Germinal center (tissue), 1 donor: ENCODE results near the gene CPLX4.
A peak's percentile ranks its signal among the peaks of the same experiment; 100 is the strongest.

ENCODE experiments used
- DNase-seq: peaks from one replicate; pipeline ENCODE4 v3.0.0; 2012; ENCODE audit warnings: mixed read lengths, low spot score

Gene CPLX4

GRCh38 chr18:59306640-59307039 lies 11.8 kb downstream of the CPLX4 start:
- no peak for DNase-seq

DNA sequence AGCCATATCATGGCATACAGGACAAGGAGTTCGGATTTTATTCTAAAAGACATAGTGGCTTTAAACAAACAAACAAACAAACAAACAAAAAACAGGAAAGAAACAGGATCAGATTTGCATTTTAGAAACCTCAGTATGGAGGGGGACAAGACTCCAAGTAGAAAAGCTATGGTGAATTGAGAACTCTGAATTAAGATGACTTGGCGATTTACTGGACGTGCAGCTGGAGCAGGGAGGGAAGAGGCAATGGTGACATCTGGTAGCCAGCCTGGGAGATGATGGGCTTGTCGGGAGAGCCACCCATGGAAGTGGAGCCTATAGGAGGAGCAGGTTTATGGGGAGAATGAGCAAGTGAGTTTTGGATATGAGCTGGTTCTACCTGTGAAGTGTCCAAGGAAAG lies 13.2 kb downstream of the CPLX4 start:
- no peak for DNase-seq

GRCh38 chr18:59303656-59304195 lies 14.7 kb downstream of the CPLX4 start:
- DNase-seq: no peak

GRCh38 chr18:59303006-59303405 lies 15.4 kb downstream of the CPLX4 start:
- no peak for DNase-seq

GRCh38 chr18:59301929-59302328 lies 16.5 kb downstream of the CPLX4 start:
- DNase-seq: no peak

GRCh38 chr18:59300676-59301285 lies 17.7 kb downstream of the CPLX4 start:
- DNase-seq: no peak

GRCh38 chr18:59298871-59299270 lies 19.6 kb downstream of the CPLX4 start:
- no peak for DNase-seq

DNA sequence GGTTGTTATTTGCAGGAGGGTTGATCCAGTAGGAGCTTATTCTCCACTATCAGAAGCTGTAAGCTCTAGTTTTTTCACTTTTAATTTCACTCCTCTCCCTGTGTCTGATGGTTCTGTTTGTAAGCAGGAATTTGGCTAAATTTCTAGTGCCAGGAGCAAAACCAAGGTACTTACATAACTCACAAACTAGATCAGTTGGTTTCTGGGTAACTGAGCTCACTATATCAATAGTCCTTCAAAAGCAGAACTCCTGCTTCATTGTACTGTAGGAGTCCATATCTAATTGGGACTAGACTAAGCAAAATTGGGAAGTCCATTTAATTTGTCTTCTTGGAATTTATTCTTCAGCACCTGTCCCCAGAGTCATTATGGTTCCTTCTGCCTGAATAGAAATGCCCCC lies 25.1 kb downstream of the CPLX4 start:
- no peak for DNase-seq

DNA sequence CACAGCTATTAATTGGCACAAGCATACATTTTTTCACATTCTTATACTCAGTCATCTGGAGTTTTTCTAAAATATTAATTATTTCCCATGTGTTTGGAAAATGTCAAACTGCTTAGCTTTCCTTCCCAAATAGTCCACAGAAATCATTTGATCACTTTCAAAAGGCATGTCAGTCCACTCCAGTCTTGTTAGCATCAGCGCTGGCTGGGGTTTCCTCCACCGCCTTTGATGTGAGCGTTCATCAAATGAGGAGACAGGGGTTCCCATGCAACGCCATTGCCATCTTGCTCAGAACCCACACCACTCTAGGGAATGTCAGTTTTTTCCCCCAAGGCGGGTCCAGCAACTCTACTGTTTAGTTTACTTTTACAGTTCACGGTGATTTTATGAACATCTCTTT lies 32.1 kb downstream of the CPLX4 start:
- no peak for DNase-seq

GRCh38 chr18:59282341-59282740 lies 36.1 kb downstream of the CPLX4 start:
- no peak for DNase-seq

- DNase-seq: no peak
These were observed 38.7 kb downstream of the CPLX4 start for GRCh38 chr18:59279722-59280121.

GRCh38 chr18:59279193-59279592 lies 39.3 kb downstream of the CPLX4 start:
- no peak for DNase-seq

- no peak for DNase-seq
These were observed 39.7 kb downstream of the CPLX4 start for GRCh38 chr18:59278793-59279192.

DNA sequence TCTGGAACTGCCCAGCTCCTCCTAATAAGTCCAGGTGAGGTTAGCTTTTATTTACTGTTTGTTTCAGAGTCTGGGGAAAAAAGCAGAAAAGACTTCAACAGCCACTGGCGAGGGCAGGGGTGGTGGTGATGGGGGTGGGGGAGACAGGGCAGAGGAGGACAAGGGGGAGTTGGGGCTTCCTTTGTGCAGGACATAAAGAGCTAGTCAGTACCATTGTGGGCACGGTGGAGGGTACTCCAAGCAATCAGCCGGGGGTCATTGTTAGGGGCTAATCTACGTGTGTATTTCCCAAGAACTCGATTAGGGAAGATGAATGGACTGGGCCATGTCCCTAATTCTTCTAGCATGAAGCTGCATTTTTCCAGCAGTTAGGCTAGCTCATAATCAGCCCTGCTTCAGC lies 42.4 kb downstream of the CPLX4 start:
- no peak for DNase-seq

GRCh38 chr18:59275406-59275949 lies 43.0 kb downstream of the CPLX4 start:
- DNase-seq: no peak

GRCh38 chr18:59274533-59274928 lies 43.9 kb downstream of the CPLX4 start:
- no peak for DNase-seq

DNA sequence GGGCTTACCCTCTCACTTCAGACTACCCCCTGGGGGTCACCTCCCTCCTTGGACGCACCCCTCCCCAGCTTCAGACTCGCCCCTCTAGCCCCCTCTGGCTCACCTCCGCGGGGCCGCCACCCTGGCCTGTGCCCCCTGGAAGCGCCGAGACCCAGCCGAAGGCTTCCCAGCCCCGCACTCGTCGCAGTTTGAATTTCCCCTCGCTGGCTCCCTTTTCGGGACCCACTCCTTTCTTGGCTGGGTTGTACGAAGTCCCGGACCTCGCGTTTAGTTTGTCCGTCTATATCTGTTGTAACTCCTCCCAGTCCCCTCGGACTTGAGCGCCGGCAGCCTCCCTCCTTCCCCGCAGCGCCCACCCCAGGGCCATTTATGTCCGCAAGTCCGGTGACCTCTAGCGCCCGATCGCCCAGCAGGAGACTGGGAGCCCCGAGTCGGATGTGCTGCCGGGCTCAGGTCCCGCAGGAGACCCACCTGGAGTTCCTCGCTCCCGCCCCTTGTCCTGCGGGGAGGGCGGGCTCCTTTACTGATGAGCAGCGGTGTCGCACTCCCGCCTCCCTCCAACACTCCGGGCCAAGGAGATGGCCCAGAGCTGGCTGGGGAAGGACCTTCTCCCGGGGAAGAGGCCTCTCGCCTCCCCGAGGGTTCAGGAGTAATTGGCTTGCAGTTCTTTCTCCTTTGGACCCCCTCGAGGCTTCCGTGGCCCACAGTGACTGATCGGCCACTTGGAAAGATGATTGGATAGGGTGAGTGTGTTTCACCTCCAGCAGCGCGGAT lies 44.5 kb downstream of the CPLX4 start:
- no peak for DNase-seq

- peak; percentile 81 for DNase-seq
These were observed 45.3 kb downstream of the CPLX4 start, which contains the start of gene RAX for GRCh38 chr18:59272891-59273758. RAX (minus strand) TSS chr18:59273454; CDS start chr18:59273206, 248 bp downstream.

DNA sequence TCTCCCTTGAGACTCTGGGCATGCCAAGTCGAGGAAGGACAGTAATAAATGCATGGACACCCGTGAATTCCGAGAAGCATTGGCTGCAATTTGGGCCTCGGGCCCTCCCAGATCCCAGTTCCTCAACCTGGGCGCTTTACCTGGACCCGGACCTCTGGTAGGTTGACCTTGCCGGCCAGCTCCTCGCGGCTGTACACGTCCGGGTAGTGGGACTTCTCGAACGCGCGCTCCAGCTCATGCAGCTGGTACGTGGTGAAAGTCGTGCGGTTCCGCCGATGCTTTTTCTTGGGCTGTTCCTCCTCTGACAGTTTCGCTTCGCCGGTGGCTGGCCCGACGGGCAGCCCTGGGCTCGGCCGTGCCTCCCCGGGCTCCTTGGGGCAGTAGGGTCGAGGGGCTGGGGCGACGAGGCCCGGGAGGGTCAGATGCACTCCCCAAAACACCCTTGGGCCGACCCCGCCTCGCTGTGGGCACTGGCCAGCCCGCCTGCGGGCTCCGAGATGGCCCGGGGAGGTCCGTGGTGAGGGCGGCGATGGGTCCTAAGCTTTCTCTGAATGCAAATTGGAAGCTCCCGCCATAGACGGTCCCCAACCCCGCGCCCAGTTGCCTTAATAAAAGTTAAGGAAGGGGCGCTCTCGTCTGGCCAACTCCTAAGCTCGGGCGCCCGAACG lies 46.1 kb downstream of the CPLX4 start:
- DNase-seq: peak; percentile 47

DNA sequence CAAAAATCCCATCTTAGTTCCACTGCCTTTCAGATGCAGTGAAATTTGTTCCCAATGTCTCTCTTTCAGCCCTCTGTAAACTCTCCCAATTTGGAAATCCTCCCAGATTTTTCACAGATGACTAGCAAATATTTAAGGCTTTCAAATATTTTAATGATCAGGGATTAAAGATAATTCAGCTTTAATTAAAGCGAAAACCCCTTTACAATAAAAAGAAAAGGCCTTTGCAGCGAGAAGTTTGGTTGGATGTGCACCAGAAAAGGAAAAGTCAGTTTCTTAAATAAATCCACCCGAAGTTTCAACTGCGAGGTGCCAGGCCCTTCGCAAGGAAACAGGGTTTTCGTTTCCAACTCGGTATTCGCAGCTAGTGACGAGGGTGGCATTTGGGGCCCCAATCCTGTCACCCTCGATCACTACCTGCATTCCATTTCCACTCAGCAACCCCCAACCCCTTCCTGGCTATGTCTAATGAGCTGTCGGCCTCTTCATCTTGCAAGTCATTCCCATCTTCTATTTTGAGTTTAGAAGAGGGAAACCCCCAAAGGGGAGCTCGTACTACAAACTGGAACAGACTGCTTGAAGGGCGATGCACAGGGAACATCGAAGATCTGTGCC lies 46.7 kb downstream of the CPLX4 start:
- DNase-seq: no peak

- no peak for DNase-seq
These were observed 47.7 kb downstream of the CPLX4 start for GRCh38 chr18:59270689-59271257.
